Stomach (tissue), 4 donors: ENCODE data around the gene CAPN5.

Experiments used
- CTCF ChIP-seq, 7 experiments: fragments of 450-650 bp in 4 of 7; fragments of 200-600 bp in 3 of 7; sonication (generic) in 3 of 7; IDR thresholded peaks; one replicate each; pipeline ENCODE4 v1.5.1; 2016 to 2019; ENCODE audit warnings: antibody characterized with exemption in 7 of 7, control low read depth in 2 of 7, mild to moderate bottlenecking in 1 of 7
- EP300 ChIP-seq: sonication (generic); formaldehyde crosslinking; IDR thresholded peaks from one replicate; pipeline ENCODE4 v1.6.1; 2017; ENCODE audit warnings: antibody characterized with exemption

DNA sequence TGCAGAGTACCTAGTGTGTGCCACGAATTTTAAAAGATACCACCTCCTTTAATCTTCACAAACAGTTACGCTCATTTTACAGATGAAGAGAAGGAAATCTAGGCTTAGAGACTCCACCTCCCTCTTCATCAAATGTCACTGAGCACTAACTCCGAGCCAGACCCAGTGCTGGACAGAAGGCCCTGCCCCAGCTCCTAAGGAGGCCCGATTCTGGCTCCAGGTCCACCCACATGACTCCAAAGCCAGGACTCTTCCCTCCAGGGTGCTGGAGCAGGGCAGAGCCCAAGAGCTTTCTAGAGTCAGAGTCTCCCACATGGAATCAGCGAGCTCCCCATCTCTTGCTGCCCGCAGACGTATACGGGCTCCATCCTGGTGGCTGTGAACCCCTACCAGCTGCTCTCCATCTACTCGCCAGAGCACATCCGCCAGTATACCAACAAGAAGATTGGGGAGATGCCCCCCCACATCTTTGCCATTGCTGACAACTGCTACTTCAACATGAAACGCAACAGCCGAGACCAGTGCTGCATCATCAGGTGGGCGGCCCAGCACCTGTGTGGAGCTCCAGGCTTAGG lies 88.9 kb downstream of the CAPN5 start:
- TF ChIP-seq EP300, result no peak
- TF ChIP-seq CTCF (IDR thresholded peaks at IDR 0.05), result no peak
